Measurements from ENCODE around the gene RFESD. TPM values are rescaled to one million over a fixed set of nuclear protein-coding genes. Genes with fewer than 3 reads are reported as not detected.

The RFESD gene
- total and polyA plus RNA-seq, 4 donors: 1.1 to 98.0 (median 1.4) TPM

- TF ChIP-seq REST (IDR thresholded peaks at IDR 0.05) (no peak), JUND (IDR thresholded peaks at IDR 0.05) (no peak), TAF1 (conservative IDR thresholded peaks at IDR 0.05) (no peak), SP1 (IDR thresholded peaks at IDR 0.05) (peak; percentile 43), RXRA (IDR thresholded peaks at IDR 0.05) (peak; percentile 78 to 80), FOXA1 (IDR thresholded peaks at IDR 0.05) (no peak), GABPA (IDR thresholded peaks at IDR 0.05 in 1 of 2, conservative IDR thresholded peaks at IDR 0.05 in 1 of 2) (no peak), YY1 (IDR thresholded peaks at IDR 0.05) (peak; percentile 37), EGR1 (IDR thresholded peaks at IDR 0.05; ENCODE audit: low read depth in 2 of 2) (no peak), ATF3 (IDR thresholded peaks at IDR 0.05) (no peak)
Measured at GRCh38 chr5:95670568-95670967, 24.0 kb downstream of the RFESD start (continued).

- Histone ChIP-seq H3K4me3 (ENCODE audit: low read depth in 1 of 3, low read length in 3 of 3) (no peak overlapping the region), H3K27me3 (ENCODE audit: control insufficient read depth in 4 of 4, insufficient read depth in 4 of 4, low read length in 3 of 4) (no peaks in the 10 kb centered on the region), H3K4me1 (ENCODE audit: control insufficient read depth in 4 of 4, insufficient read depth in 4 of 4, low read length in 3 of 4) (peaks cover 3 to 25% (median 17%) of the 10 kb centered on the region in 4 donors), H3K9ac (ENCODE audit: low read depth in 1 of 2, low read length in 2 of 2) (no peak overlapping the region), H3K9me3 (ENCODE audit: control insufficient read depth in 4 of 4, low read length in 3 of 4) (no peaks in the 10 kb centered on the region), H3K36me3 (ENCODE audit: control insufficient read depth in 4 of 4, insufficient read depth in 3 of 4, low read depth in 1 of 4, low read length in 3 of 4) (no peaks in the 10 kb centered on the region), H3K27ac (ENCODE audit: low read depth in 1 of 2, low read length in 2 of 2) (no peak overlapping the region)
- no peak for DNase-seq (ENCODE audit: low spot score)
- TF ChIP-seq HNF4A (conservative IDR thresholded peaks at IDR 0.05) (no peak), TAF1 (conservative IDR thresholded peaks at IDR 0.05) (no peak), JUND (IDR thresholded peaks at IDR 0.05) (no peak), NR2F2 (IDR thresholded peaks at IDR 0.05) (no peak), ZBTB33 (IDR thresholded peaks at IDR 0.05) (no peak), EGR1 (IDR thresholded peaks at IDR 0.05; ENCODE audit: low read depth in 2 of 2) (no peak), SP1 (IDR thresholded peaks at IDR 0.05) (no peak), REST (IDR thresholded peaks at IDR 0.05) (no peak), FOXA2 (IDR thresholded peaks at IDR 0.05) (no peak), RAD21 (IDR thresholded peaks at IDR 0.05) (no peak), FOXA1 (IDR thresholded peaks at IDR 0.05) (no peak), ATF3 (IDR thresholded peaks at IDR 0.05) (no peak), RXRA (IDR thresholded peaks at IDR 0.05) (no peak), CTCF (IDR thresholded peaks at IDR 0.05; ENCODE audit: low read depth, low read length, missing input control) (no peak), MAX (IDR thresholded peaks at IDR 0.05) (no peak), YY1 (IDR thresholded peaks at IDR 0.05) (no peak), HNF4G (IDR thresholded peaks at IDR 0.05) (no peak), GABPA (IDR thresholded peaks at IDR 0.05 in 1 of 2, conservative IDR thresholded peaks at IDR 0.05 in 1 of 2) (no peak)
- WGBS: 84% methylated on average over 1 of the region's 1 CpG
Measured at GRCh38 chr5:95671826-95672225, 25.2 kb downstream of the RFESD start.

Data from liver (tissue), 9 donors.